Keratinocyte (primary cell): Measurements from ENCODE around the gene RAMAC. TPM values are rescaled to one million over a fixed set of nuclear protein-coding genes. Genes with fewer than 3 reads are reported as not detected.

Experiments used
- DNase-seq: peaks from one replicate; pipeline ENCODE4 v3.0.0-alpha.2; 2011; ENCODE audit warnings: low read depth, missing footprints, low spot score
- FAIRE-seq: peaks from 2 replicates; lab custom pipeline; 2011; peaks lifted over from hg19 to GRCh38; lab: Jason Lieb, UNC
- H2AFZ ChIP-seq: 2 replicates; pipeline ENCODE4 v1.6.0; 2012; ENCODE audit warnings: low read length, control low read depth, inconsistent platforms; ENCODE audit not compliant: control insufficient read depth
- H3K27ac ChIP-seq: 2 replicates; pipeline ENCODE4 v1.5.1; 2011; ENCODE audit warnings: low read length; ENCODE audit not compliant: control insufficient read depth, insufficient read depth
- H3K27me3 ChIP-seq: 3 replicates; pipeline ENCODE4 v1.6.0; 2011; ENCODE audit warnings: low read length; ENCODE audit not compliant: control insufficient read depth, insufficient read depth; ENCODE audit errors: extremely low read depth
- H3K36me3 ChIP-seq, 2 experiments: 2 replicates in 1 of 2; 3 replicates in 1 of 2; pipeline ENCODE4 v1.5.1; 2011; ENCODE audit warnings: low read length in 2 of 2, mild to moderate bottlenecking in 1 of 2; ENCODE audit not compliant: control insufficient read depth in 2 of 2, insufficient read depth in 2 of 2; ENCODE audit errors: extremely low read depth in 1 of 2
- H3K4me1 ChIP-seq: 3 replicates; pipeline ENCODE4 v1.5.1; 2011; ENCODE audit warnings: low read length; ENCODE audit not compliant: control insufficient read depth, insufficient read depth; ENCODE audit errors: extremely low read depth
- H3K4me2 ChIP-seq: 3 replicates; pipeline ENCODE4 v1.6.0; 2011; ENCODE audit warnings: low read depth, low read length; ENCODE audit not compliant: control insufficient read depth, insufficient read depth; ENCODE audit errors: extremely low read depth
- H3K4me3 ChIP-seq, 3 experiments: fragments of 200-600 bp in 1 of 3; sonication (generic) in 1 of 3; 2 replicates in 2 of 3; 3 replicates in 1 of 3; pipeline ENCODE4 v1.5.1; 2011 to 2016; ENCODE audit warnings: low read length in 3 of 3, mild to moderate bottlenecking in 3 of 3, control low read depth in 2 of 3, inconsistent platforms in 1 of 3, low read depth in 1 of 3, mixed read lengths in 1 of 3, mixed run types in 1 of 3, moderate library complexity in 1 of 3; ENCODE audit not compliant: control insufficient read depth in 2 of 3, insufficient read depth in 2 of 3; ENCODE audit errors: extremely low read depth in 1 of 3
- H3K79me2 ChIP-seq: 2 replicates; pipeline ENCODE4 v1.6.0; 2012; ENCODE audit warnings: low read length; ENCODE audit not compliant: control insufficient read depth, insufficient read depth
- H3K9ac ChIP-seq: 3 replicates; pipeline ENCODE4 v1.6.0; 2011; ENCODE audit warnings: low read length; ENCODE audit not compliant: control insufficient read depth, insufficient read depth; ENCODE audit errors: extremely low read depth
- H3K9me1 ChIP-seq: 3 replicates; pipeline ENCODE4 v1.6.0; 2011; ENCODE audit warnings: low read length; ENCODE audit not compliant: control insufficient read depth, insufficient read depth; ENCODE audit errors: extremely low read depth
- H3K9me3 ChIP-seq: 2 replicates; pipeline ENCODE4 v1.5.1; 2012; ENCODE audit warnings: low read depth, low read length; ENCODE audit not compliant: control insufficient read depth
- H4K20me1 ChIP-seq: 3 replicates; pipeline ENCODE4 v1.6.0; 2011; ENCODE audit warnings: low read length; ENCODE audit not compliant: control insufficient read depth, insufficient read depth; ENCODE audit errors: extremely low read depth
- EZH2 ChIP-seq: IDR thresholded peaks from one replicate; pipeline ENCODE4 v1.6.1; 2012; ENCODE audit warnings: inconsistent platforms, mild to moderate bottlenecking, low read length, moderate library complexity
- dilution Hi-C: fragments of 300-500 bp; cut with MboI; formaldehyde crosslinking; loops from one replicate; pipeline ENCODE4 v1.7.0; 2020; ENCODE audit warnings: low sequenced_read_pairs; ENCODE audit not compliant: extremely low pct_ligation_motif_present
- polyA plus RNA-seq, 5 experiments: library from polyadenylated mRNA; depleted of rRNA in 3 of 5; stranded (reverse) in 3 of 5; stranded (forward) in 1 of 5; unstranded in 1 of 5; fragments of >200 nt; gene quantifications; 1 replicate in 1 of 5; 2 replicates in 3 of 5; 3 replicates in 1 of 5; pipeline versions ENCODE4 v1.2.1 to v1.2.3, GENCODE V29; 2011 to 2012; ENCODE audit warnings: missing spikeins in 2 of 5, low read depth in 1 of 5, low replicate concordance in 1 of 5
- TF ChIP-seq, protein P1 (sequence below), 3 experiments: IDR thresholded peaks in 1 of 3; conservative IDR thresholded peaks in 1 of 3; optimal IDR thresholded peaks in 1 of 3; 2 replicates in 2 of 3; 3 replicates in 1 of 3; pipeline versions ENCODE3 to v1.5.1; 2011; ENCODE audit warnings: low read length in 3 of 3, mild to moderate bottlenecking in 3 of 3, moderate library complexity in 2 of 3, control low read depth in 1 of 3, inconsistent platforms in 1 of 3; ENCODE audit not compliant: insufficient read depth in 2 of 3; ENCODE audit errors: extremely low read depth in 1 of 3

The RAMAC gene
- polyA plus RNA-seq, 1 donor (not counting 4 experiments of a cell fraction or from before 2014, with no cell fraction given): 35.3 TPM

DNA sequence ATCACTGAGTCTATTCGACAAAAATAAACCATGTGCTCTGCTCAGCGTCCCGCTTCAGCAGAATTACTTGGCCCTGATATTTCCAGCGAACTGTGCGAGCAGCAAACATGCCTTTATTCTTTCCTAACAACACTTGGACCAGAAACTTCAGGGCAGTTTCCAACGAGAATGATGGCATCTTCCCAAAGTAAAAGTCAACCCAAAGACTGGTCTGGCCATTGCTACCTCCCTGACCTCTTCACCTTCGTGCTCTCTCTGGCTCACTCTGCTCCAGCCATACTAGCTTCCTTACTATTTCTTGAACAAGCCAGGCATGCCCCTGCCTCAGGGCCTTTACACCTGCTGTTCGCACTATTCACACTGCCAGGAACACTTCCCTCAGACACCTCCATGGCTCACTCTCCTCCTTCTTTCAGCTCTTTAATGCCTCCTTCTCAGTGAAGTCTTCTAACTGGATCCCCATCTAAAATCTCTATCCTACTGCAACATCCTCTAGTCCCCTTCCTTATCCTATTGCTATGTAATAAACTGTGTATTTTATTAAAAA, 39.8 kb upstream of the RAMAC start:
- Histone ChIP-seq H2AFZ (no peak overlapping the region), H3K36me3 (no peaks in the 10 kb centered on the region), H4K20me1 (no peaks in the 10 kb centered on the region), H3K27ac (no peak overlapping the region), H3K27me3 (peaks cover 6% of the 10 kb centered on the region), H3K79me2 (no peaks in the 10 kb centered on the region), H3K4me3 (no peak overlapping the region), H3K9me3 (no peaks in the 10 kb centered on the region), H3K9ac (no peak overlapping the region), H3K4me1 (peaks cover 15% of the 10 kb centered on the region), H3K9me1 (peaks cover 2% of the 10 kb centered on the region), H3K4me2 (no peak overlapping the region)
- no peak for TF ChIP-seq EZH2
- TF ChIP-seq, protein P1, sequence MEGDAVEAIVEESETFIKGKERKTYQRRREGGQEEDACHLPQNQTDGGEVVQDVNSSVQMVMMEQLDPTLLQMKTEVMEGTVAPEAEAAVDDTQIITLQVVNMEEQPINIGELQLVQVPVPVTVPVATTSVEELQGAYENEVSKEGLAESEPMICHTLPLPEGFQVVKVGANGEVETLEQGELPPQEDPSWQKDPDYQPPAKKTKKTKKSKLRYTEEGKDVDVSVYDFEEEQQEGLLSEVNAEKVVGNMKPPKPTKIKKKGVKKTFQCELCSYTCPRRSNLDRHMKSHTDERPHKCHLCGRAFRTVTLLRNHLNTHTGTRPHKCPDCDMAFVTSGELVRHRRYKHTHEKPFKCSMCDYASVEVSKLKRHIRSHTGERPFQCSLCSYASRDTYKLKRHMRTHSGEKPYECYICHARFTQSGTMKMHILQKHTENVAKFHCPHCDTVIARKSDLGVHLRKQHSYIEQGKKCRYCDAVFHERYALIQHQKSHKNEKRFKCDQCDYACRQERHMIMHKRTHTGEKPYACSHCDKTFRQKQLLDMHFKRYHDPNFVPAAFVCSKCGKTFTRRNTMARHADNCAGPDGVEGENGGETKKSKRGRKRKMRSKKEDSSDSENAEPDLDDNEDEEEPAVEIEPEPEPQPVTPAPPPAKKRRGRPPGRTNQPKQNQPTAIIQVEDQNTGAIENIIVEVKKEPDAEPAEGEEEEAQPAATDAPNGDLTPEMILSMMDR (optimal IDR thresholded peaks at IDR 0.05 in 1 of 3, IDR thresholded peaks at IDR 0.05 in 1 of 3, conservative IDR thresholded peaks at IDR 0.05 in 1 of 3; ENCODE audit: extremely low read depth in 1 of 3, insufficient read depth in 2 of 3, low read length in 3 of 3): no peak
- no peak for FAIRE-seq
- DNase-seq: no peak
- dilution Hi-C loops: no loop called here

DNA sequence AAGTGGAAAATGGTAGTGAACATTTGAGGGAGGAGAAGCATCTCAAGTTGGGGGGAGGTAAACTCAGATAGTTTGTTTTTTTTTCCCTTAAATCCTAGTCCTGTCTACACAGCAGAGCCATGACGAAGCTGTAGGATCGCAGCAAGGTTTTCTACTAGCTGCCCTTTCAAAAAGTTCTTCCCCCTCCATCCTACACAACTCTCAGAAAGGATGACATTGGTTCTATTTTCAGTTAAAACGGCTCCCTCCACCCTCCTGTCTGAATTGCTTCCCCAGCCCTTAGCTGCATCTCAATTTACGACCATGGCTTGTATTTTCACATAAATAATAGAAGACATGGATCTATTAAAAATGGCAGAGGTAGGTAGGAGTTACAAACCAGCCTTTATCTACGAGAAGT, 35.7 kb upstream of the RAMAC start:
- dilution Hi-C loops: no loop called here
- FAIRE-seq: no peak
- H3K4me2 ChIP-seq: no peak overlapping the region

More for the DNA sequence above, 35.7 kb upstream of the RAMAC start:
- Histone ChIP-seq H3K9ac (no peak overlapping the region), H2AFZ (no peak overlapping the region), H3K27ac (no peak overlapping the region), H3K9me3 (no peaks in the 10 kb centered on the region), H3K79me2 (no peaks in the 10 kb centered on the region), H3K9me1 (no peaks in the 10 kb centered on the region), H3K4me1 (peaks cover 4% of the 10 kb centered on the region), H3K4me3 (no peak overlapping the region), H3K27me3 (peaks cover 9% of the 10 kb centered on the region), H4K20me1 (no peaks in the 10 kb centered on the region), H3K36me3 (no peaks in the 10 kb centered on the region)
- TF ChIP-seq, protein P1 (optimal IDR thresholded peaks at IDR 0.05 in 1 of 3, IDR thresholded peaks at IDR 0.05 in 1 of 3, conservative IDR thresholded peaks at IDR 0.05 in 1 of 3; ENCODE audit: extremely low read depth in 1 of 3, insufficient read depth in 2 of 3, low read length in 3 of 3): no peak
- no peak for TF ChIP-seq EZH2
- DNase-seq: no peak
